Tibial nerve (tissue), 3 donors: ENCODE measurements around the gene KANK2.

Experiments
- EP300 ChIP-seq, 2 donors: sonication (generic); formaldehyde crosslinking; IDR thresholded peaks; one replicate each; pipeline ENCODE4 v1.6.1; 2017; ENCODE audit warnings: antibody characterized with exemption in 2 of 2, mild to moderate bottlenecking in 1 of 2
- POLR2A ChIP-seq, 2 donors: fragments of 450-650 bp; IDR thresholded peaks; one replicate each; pipeline ENCODE4 v1.6.1; 2017; ENCODE audit warnings: antibody characterized with exemption in 2 of 2, mild to moderate bottlenecking in 2 of 2, moderate library complexity in 2 of 2

GRCh38 chr19:11115895-11116446 is 81.4 kb downstream of the KANK2 start:
- TF ChIP-seq POLR2A (IDR thresholded peaks at IDR 0.05) (no peak), EP300 (IDR thresholded peaks at IDR 0.05) (no peak)
